ENCODE results near the gene GABRG3. TPM values are rescaled to one million over a fixed set of nuclear protein-coding genes. Genes with fewer than 3 reads are reported as not detected.

The GABRG3 gene
- polyA plus RNA-seq, 6 donors from 2014 or later: not detected

DNA sequence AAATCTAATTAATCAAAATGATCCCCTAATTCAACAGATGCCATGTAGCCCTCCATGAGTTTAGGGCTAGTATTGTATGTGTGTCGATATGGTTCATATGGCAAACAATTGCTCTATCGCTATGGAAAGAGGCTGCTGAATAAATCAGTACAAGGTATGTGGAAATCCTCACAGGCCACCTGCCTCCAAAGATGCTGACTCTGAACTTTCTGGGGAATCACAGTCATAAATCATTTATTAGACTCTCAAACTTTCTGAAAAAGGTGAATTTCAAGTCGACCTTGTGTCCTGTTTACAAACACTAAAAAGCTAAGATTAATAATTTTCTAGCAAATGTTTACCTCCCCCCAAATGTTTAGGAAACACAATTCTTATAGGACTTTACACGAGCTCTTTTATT is 462.6 kb downstream of the GABRG3 start:
- DNase-seq (no peak), ATAC-seq (ENCODE audit: low read depth in 2 of 2) (no peak)
- no peak overlapping the region for H3K4me3 Mint-ChIP-seq
- H3K4me1 Mint-ChIP-seq: no peaks in the 10 kb centered on the region
- peaks cover 7 to 58% (median 15%) of the 10 kb centered on the region in 7 donors for H3K9me3 Mint-ChIP-seq
- H3K27me3 Mint-ChIP-seq: no peaks in the 10 kb centered on the region
- H3K36me3 Mint-ChIP-seq: no peaks in the 10 kb centered on the region
- no peak overlapping the region for H3K27ac Mint-ChIP-seq

DNA sequence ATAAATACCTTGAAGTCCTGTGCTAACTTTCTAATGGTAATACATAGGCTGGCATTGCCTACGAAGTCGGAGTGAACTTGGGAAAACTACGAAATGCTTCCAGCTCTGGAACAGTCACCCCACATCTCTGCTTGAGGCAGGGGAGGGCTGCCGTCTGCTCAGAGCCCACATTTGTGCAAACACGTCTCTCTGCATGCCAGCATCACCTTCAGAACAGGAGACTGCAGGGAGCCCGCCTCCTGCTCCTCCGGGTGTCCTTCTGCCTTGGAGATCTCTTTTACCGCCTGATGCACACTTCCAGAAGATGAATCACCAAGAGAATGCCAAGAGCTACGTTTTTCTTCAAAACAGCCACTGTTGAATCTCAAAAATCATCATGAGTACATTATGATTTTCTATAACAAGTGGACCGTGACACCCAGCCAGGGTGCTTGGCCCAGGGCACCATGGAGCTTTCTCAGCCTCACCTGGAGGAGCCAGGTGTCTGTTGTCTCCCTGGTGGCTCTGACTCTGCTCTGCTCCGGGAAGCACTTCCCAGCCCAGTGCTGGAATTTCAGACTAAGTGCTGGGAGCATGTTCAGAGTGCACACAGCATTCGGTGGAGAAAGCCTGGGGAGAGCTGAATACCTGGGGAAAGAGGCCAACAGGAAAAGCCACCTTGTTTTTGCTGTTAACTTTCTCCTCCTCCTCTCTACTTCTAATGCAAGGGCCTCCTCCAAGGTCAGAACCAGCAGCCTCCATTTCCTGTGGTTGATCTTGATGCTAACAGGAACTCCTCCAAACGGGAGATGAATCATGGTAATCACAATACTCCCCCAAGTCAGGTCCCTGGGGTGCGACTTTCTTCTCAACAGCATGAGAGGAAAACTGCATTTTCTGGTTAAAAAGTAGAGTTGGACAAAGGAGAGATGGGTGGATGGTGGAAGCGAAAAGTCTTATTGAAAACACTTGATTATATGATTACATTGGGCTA is 467.7 kb downstream of the GABRG3 start:
- Mint-ChIP-seq H3K4me1 (no peaks in the 10 kb centered on the region), H3K27me3 (no peaks in the 10 kb centered on the region)
- no peak for ATAC-seq (ENCODE audit: low read depth in 2 of 2)

GRCh38 chr15:27441120-27441519 is 470.1 kb downstream of the GABRG3 start:
- no peaks in the 10 kb centered on the region for H3K36me3 Mint-ChIP-seq
- DNase-seq: no peak
- peaks cover 3 to 17% (median 6%) of the 10 kb centered on the region in 7 donors for H3K9me3 Mint-ChIP-seq
- H3K4me3 Mint-ChIP-seq: no peak overlapping the region
- ATAC-seq (ENCODE audit: low read depth in 2 of 2): no peak
- H3K4me1 Mint-ChIP-seq: no peaks in the 10 kb centered on the region
- no peak overlapping the region for H3K27ac Mint-ChIP-seq
- H3K27me3 Mint-ChIP-seq: no peaks in the 10 kb centered on the region

More for the DNA sequence above, 467.7 kb downstream of the GABRG3 start:
- H3K27ac Mint-ChIP-seq: no peak overlapping the region
- peaks cover 3 to 29% (median 14%) of the 10 kb centered on the region in 7 donors for H3K9me3 Mint-ChIP-seq
- H3K36me3 Mint-ChIP-seq: no peaks in the 10 kb centered on the region
- H3K4me3 Mint-ChIP-seq: no peak overlapping the region
- DNase-seq: no peak

DNA sequence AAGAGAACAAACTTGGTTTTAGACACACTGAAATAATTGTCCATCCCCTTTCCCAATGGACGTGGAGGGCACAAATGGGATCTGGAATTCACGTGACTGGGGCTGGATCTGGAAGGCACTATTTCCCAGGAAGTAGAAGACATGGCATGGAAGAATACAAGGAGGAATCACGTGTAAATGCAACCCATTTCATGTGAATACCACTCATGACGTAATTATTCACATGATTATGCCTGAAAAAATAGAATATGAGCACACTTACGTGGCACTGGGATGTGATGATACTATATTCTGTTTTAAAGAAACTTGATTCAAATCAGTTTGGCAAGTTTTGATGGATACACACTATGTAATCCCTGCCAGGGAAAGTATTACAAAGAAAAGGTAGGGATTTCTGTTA is 477.3 kb downstream of the GABRG3 start:
- Mint-ChIP-seq H3K27ac (no peak overlapping the region), H3K27me3 (no peaks in the 10 kb centered on the region), H3K4me1 (no peaks in the 10 kb centered on the region), H3K4me3 (no peak overlapping the region), H3K9me3 (peaks cover 0 to 16% (median 9%) of the 10 kb centered on the region in 7 donors), H3K36me3 (no peaks in the 10 kb centered on the region)
- DNase-seq: no peak
- ATAC-seq (ENCODE audit: low read depth in 2 of 2): no peak

DNA sequence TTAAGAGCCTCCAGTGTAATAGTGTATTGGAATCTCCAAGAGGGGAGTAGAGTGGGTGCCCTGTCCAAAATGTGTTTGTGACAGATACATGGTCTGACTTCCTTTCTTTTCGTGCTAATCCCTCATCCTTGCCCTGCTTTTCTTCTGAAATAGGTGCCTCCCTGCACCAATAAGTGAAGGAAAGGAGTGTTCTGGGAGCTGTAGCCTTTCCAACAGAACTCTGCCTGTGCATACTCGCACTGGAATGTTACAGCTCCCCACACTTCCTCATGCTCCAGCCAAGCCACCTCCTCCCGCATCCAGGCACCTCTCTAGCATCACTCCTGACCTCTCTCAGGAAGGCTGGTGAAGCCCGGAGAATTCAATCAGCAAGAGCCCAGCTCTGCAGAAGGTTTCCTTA is 478.0 kb downstream of the GABRG3 start:
- Mint-ChIP-seq H3K27ac (peak overlapping the region in 1 of 6 donors; percentile 49), H3K27me3 (no peaks in the 10 kb centered on the region), H3K36me3 (no peaks in the 10 kb centered on the region), H3K4me3 (no peak overlapping the region), H3K9me3 (peaks cover 0 to 13% (median 9%) of the 10 kb centered on the region in 7 donors), H3K4me1 (no peaks in the 10 kb centered on the region)
- DNase-seq (no peak), ATAC-seq (ENCODE audit: low read depth in 2 of 2) (no peak)

DNA sequence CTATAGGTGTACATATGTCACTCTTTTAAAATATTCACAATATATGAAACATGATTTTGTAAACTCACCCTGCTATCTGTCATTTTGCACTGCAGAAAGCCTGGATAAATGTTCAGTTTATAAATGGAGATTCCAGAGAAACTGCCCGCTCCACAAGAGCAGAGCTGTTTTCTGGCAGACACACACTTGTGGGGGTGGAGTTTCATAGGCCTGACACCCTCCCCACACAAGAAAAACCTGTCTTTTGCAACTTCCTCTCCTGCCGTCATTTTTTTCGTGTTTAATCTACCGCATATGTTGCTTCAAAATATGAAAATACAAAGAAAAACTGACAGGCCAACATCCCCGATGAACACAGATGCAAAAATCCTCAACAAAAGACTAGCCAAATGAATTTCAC is 479.0 kb downstream of the GABRG3 start:
- no peaks in the 10 kb centered on the region for H3K4me1 Mint-ChIP-seq
- H3K27ac Mint-ChIP-seq: no peak overlapping the region
- H3K36me3 Mint-ChIP-seq: no peaks in the 10 kb centered on the region
- peak overlapping the region in 1 of 8 donors; percentile 31 for H3K4me3 Mint-ChIP-seq
- DNase-seq (no peak), ATAC-seq (ENCODE audit: low read depth in 2 of 2) (no peak)
- H3K9me3 Mint-ChIP-seq: peaks cover 0 to 13% (median 9%) of the 10 kb centered on the region in 7 donors
- H3K27me3 Mint-ChIP-seq: no peaks in the 10 kb centered on the region

GRCh38 chr15:27454281-27455075 is 483.5 kb downstream of the GABRG3 start:
- ATAC-seq (ENCODE audit: low read depth in 2 of 2) (no peak), DNase-seq (no peak)
- Mint-ChIP-seq H3K27me3 (no peaks in the 10 kb centered on the region), H3K9me3 (peaks cover 0 to 13% (median 4%) of the 10 kb centered on the region in 7 donors), H3K27ac (no peak overlapping the region), H3K36me3 (no peaks in the 10 kb centered on the region), H3K4me1 (no peaks in the 10 kb centered on the region), H3K4me3 (no peak overlapping the region)

- DNase-seq (no peak), ATAC-seq (ENCODE audit: low read depth in 2 of 2) (no peak)
- H3K4me3 Mint-ChIP-seq: no peak overlapping the region
- H3K9me3 Mint-ChIP-seq: peaks cover 2 to 10% (median 4%) of the 10 kb centered on the region in 7 donors
- H3K27me3 Mint-ChIP-seq: no peaks in the 10 kb centered on the region
- H3K36me3 Mint-ChIP-seq: no peaks in the 10 kb centered on the region
- H3K27ac Mint-ChIP-seq: no peak overlapping the region
- no peaks in the 10 kb centered on the region for H3K4me1 Mint-ChIP-seq
Measured at GRCh38 chr15:27456807-27457206, 485.8 kb downstream of the GABRG3 start.

DNA sequence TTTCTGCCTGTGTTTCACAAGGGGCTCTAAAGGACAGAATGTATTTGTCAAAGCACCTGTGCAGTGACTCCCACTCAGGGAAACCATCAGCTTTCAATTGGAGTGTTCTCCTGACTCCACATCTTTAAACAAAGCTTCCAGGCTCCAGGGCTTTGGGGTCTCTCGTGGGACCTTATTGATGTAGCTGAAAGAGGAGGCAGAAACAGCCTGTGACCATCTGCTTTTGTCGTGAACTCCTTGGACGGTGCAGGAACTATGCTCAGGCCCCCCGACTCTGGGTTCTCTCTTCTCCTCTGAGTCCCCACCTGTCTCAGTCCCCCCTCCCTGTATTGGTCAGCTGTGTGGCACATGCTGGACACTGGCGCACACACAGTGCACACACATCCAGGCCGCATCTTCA is 486.8 kb downstream of the GABRG3 start:
- H3K4me1 Mint-ChIP-seq: no peaks in the 10 kb centered on the region
- no peak for ATAC-seq (ENCODE audit: low read depth in 2 of 2)
- no peak for DNase-seq
- no peak overlapping the region for H3K4me3 Mint-ChIP-seq
- H3K36me3 Mint-ChIP-seq: no peaks in the 10 kb centered on the region
- no peak overlapping the region for H3K27ac Mint-ChIP-seq
- no peaks in the 10 kb centered on the region for H3K27me3 Mint-ChIP-seq
- peaks cover 2 to 13% (median 6%) of the 10 kb centered on the region in 7 donors for H3K9me3 Mint-ChIP-seq

DNA sequence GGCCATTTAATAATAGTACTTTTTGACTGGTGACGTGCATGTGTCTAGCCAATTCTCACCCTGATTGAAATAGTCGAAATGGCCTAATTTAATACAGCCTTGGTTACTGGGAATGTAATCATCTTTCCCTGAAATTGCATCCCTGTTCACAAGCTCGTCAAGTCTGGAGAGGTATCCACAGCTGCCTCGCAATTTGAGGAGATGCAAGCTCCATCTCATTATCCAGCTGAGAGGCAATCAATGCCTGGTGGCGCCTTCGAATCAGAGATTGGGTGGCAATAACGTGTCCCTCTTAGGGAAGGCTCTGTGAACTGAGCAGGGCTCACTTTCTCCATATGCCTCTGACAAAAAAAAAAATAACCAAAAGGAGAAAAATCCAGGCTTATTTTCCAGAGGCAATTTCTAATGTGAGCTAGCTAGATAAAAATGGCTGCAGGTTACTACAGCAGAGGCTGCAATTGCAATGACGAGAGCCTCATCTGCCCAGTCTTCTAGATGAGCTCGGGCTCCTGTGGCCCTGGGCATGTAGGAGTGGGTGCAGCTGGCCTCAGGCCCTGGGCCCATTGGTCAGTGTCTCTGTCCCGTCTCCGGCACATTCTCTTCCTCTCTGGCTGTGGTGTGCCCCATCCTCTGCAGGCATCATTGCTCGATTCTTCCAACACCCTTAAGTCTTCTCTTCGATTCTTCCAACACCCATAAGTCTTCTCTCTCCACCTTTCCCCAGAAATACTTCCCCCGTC is 487.5 kb downstream of the GABRG3 start:
- no peak overlapping the region for H3K27ac Mint-ChIP-seq
- H3K36me3 Mint-ChIP-seq: no peaks in the 10 kb centered on the region
- H3K27me3 Mint-ChIP-seq: no peaks in the 10 kb centered on the region
- H3K4me1 Mint-ChIP-seq: no peaks in the 10 kb centered on the region
- H3K9me3 Mint-ChIP-seq: peaks cover 2 to 13% (median 6%) of the 10 kb centered on the region in 7 donors
- no peak for ATAC-seq (ENCODE audit: low read depth in 2 of 2)
- H3K4me3 Mint-ChIP-seq: peak overlapping the region in 2 of 8 donors; percentile 1 to 34
- no peak for DNase-seq

DNA sequence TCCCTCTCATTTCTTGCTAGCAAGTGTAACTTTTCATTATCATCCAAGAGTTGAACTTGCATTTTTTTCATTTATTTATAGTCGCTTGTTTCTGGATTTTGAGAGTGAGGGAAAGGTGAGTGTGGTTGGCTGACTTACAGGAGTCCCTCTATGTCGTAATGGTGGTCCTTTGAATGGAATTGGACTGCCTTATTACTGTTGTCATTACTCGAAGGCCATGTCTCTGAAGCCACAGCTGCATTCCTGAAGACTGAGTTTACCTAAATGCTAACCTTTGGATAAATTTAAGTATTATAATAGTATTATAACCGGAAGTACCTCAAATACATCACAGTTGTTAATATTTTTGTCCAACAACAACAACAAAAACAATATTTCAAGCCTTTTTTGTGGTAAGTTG is 488.9 kb downstream of the GABRG3 start:
- peaks cover 2 to 16% (median 8%) of the 10 kb centered on the region in 7 donors for H3K9me3 Mint-ChIP-seq
- no peak overlapping the region for H3K27ac Mint-ChIP-seq
- H3K36me3 Mint-ChIP-seq: no peaks in the 10 kb centered on the region
- no peaks in the 10 kb centered on the region for H3K4me1 Mint-ChIP-seq
- no peak for ATAC-seq (ENCODE audit: low read depth in 2 of 2)
- no peaks in the 10 kb centered on the region for H3K27me3 Mint-ChIP-seq
- H3K4me3 Mint-ChIP-seq: no peak overlapping the region
- no peak for DNase-seq

DNA sequence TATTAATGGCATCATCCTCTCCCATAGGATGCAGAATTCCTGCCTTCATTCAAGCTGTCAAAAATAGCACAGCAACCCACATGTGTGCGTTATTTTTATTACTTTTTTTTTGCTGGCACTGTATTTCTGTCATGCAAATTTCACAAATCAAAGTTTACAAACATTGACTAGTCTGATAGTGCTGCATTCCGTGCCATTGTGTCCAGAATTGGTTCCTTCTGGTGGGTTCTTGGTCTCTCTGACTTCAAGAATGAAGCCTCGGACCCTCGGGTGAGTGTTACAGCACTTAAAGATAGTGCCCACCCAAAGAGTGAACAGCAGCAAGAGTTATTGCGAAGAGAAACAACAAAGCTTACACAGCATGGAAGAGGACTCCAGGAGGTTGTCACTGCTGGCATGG is 490.2 kb downstream of the GABRG3 start:
- peaks cover 2 to 16% (median 8%) of the 10 kb centered on the region in 7 donors for H3K9me3 Mint-ChIP-seq
- H3K4me3 Mint-ChIP-seq: no peak overlapping the region
- H3K27me3 Mint-ChIP-seq: no peaks in the 10 kb centered on the region
- ATAC-seq (ENCODE audit: low read depth in 2 of 2) (no peak), DNase-seq (no peak)
- H3K36me3 Mint-ChIP-seq: no peaks in the 10 kb centered on the region
- H3K27ac Mint-ChIP-seq: no peak overlapping the region
- no peaks in the 10 kb centered on the region for H3K4me1 Mint-ChIP-seq

DNA sequence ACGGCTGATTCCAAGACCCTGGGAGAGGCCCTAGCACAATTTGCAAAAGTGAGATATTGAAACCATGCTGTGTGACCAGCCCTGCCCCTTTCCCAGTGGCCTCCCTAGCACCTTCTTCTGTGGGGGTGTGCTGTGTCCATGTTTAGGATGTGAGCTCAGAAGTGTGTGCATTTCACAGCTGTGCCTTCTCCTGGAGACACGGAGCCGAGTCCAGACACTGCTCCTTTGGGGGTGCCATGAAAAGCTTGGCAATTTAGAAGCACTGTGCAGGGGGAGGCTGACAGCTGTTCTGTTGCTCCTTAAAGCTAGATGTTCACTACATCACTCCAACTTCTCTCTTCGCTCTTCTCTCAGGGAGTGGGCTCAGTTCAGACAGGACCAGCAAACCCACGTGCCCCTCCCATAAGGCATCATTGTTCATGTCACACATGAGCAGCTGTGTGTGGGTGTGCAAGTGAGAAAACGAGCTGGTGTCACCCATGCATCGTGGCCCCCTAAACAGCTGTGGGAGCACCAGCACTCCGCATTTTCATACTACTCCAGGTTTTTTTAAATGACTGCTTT is 492.6 kb downstream of the GABRG3 start:
- Mint-ChIP-seq H3K9me3 (peaks cover 0 to 16% (median 9%) of the 10 kb centered on the region in 7 donors), H3K36me3 (no peaks in the 10 kb centered on the region), H3K4me1 (no peaks in the 10 kb centered on the region), H3K27ac (no peak overlapping the region), H3K4me3 (no peak overlapping the region), H3K27me3 (no peaks in the 10 kb centered on the region)
- DNase-seq (no peak), ATAC-seq (ENCODE audit: low read depth in 2 of 2) (no peak)

Measured in naive B cell (primary cell).